COR-L47 (cell line): ENCODE data around the gene DLG2.

Experiments
- DNase-seq: peaks from one replicate; lab custom pipeline; 2025; lab: John Stamatoyannopoulos, UW

Gene DLG2

DNA sequence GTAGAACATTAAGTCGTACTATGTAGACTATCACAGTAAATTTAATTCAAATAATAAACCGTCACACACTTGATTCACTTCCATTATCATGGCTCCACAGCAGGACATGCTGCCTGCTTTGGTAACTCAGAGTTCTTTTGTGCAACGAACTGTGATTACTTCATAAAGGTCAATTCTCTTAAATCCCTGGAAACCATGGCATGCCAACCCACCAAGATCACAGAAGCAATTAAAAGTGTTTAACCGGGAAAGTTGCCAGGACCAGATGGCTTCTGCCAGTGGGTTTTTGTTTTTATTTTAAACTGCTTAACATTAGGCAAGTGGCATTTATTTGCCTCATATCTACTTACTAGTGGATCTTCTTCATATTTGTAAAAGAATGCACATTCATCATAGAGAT is 1162.1 kb downstream of the DLG2 start:
- DNase-seq = peak; percentile 90

DNA sequence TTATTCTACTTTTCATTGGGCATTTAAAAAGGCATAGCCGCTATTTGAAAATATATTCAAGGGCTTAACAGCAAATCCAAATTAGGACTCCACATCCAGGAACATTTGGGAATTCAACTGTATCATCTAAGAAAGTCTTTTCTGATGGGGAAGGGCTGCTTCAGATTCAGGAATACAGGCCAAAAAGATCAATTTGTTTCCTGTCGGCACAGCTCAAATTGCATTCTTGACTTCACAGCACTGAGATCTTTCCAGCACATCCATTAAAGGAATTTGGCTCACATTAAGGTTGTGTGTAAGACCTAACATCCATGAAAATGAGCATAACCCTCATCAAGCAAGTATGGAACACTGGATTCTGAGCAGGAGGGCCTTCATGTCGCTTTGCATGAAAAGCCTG is 1171.5 kb downstream of the DLG2 start:
- no peak for DNase-seq

DNA sequence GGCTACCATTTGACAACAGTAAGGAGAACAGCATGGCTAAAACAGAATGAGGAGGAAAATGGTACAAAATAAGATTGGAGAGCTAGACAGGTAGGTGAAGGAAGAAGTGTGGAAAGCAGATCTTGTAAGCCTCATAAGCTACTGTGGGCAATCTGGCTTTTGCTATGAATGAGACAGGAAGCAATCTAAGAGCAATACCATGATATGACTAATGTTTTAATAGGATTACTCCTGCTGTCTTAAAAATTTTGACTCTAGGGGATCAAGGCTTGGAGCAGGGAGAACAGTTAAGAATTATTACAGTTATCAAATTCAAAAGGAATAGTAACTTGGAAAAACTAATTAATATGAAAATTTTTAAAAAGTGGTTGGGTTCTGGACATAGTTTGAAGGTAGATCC is 1174.9 kb downstream of the DLG2 start:
- no peak for DNase-seq

DNA sequence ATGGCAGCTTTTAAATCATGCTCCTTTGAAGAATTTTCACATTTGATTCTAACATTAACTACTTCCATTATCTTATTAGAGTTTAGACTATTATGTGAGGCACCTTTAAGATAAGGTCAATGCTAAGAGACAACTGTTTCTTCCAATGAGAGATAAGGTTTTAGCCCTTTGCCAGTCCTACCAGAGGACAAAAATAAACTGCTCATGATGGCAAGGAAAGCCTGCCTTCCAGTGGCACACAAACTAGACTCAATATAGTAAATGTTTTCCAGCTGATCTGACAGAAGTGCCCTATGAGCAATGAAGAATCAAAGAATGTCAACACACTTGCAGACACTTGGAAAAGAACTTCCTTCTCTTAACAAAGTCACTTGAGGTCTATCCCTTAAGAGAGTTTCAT is 1188.6 kb downstream of the DLG2 start:
- no peak for DNase-seq

DNA sequence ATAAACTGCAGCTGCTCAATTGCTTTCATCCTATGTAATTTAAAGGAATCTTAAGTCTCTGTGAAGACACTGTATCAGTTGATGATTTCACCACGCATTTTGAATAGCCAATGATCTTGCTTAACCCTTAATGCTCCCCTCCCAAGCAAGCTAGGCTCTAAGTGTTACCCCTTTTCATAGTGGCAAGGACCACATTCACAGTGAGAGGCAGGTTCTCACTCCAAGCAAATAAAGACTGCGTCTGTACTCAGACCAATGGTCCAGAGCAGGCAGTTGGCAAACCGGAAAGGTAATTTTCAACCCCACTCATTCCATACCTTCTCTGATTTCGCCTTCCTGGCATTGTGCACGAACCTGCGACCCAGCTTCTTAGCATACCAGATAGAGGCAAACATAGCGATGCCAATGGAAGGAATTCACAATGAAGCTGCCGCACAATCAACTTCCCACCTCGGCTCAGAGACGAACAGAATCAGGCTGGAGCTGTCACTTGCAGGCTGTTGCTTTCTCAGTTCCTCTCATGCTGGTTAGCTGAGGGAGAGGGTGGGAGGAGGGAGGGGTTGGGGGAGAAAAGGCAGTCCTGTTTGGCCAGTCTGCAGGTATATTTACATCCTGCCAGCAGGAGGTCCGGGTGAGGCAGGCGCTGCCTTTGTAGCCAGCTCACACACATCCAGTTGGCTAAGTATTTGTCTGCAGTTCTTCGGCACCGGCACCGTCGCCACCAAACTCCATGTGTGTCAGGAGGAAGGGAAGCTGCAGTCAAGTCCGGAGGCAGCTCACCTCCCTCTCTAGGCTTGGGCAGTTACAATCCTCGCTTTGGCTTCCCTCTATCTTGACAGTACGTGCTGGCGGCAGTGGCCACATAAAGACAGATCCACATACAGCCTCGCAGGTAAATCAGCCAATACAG is 1189.8 kb downstream of the DLG2 start:
- DNase-seq = peak; percentile 85

DNA sequence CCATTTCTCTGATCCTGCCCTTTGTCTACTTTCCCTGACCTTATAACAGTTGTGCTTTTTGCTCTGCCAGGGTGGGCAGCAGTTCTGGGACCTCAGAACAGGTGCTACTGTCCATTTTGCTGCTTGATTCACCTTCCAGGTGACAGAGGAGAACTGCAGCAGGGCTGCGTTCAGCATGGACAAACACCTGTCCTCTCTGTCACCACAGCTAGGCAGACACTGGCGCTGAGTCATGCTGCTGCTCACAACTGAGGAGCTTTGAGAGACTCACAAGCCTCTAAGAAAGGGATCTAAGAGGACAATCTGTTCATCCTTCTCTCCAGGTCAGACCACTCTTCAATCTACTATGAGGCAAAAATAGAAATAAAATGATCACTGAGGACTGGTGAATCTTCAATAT is 1196.5 kb downstream of the DLG2 start:
- peak; percentile 2 for DNase-seq

DNA sequence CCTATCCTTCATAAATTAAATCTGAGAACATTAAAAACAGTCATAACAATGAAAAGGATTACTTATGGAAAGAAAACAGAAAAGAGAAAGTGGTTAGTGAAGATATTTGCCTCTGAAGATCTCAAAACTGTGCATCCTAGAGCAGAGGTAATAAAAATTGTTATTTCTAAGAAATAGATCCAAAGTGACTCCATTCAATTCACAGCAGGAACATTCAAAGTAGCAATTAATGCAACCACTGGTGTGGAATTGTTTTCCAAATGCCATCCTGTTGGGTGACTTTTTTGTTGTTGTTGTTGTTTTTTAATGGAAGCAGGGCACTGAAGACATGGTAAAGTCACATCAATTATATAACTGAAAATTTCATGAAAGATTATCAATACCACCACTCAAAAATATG is 1201.5 kb downstream of the DLG2 start:
- DNase-seq = no peak

DNA sequence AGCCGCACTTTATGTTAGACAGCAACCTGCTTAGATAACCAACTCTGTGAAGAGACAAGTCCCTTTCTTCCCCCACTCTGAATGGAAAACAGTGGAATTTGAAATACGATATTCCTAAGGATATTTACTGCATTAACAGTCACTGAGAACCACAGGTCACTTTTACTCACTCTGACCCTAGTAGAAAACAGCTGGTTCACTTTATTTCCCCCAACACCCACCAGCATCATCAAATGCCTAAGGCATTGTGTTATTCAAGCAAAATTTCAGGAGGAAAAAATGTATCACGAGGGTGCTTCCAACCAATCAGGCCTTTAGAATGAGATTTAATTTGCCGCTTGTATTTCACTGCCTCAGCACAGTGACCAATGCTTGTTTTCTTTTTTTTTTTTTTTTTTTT is 1206.9 kb downstream of the DLG2 start:
- DNase-seq = peak; percentile 3

DNA sequence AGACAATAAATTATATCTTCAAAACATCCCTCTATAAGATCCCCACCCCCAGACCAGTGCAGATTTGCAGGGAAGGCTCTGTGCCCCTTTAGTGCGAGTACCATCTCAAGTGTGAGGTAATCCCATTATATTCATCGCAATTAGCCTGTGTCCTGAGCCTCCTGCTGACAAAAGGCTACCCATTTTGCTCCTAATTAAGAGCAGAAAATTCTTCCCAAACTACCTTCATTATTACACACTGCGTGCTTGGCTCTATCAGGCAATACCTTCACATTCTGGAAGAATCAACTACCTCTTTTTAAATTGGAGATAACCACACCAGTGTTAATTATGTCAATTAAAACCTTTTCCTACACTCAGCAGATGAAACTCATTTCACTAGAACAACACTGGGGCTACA is 1207.5 kb downstream of the DLG2 start:
- DNase-seq = peak; percentile 54

DNA sequence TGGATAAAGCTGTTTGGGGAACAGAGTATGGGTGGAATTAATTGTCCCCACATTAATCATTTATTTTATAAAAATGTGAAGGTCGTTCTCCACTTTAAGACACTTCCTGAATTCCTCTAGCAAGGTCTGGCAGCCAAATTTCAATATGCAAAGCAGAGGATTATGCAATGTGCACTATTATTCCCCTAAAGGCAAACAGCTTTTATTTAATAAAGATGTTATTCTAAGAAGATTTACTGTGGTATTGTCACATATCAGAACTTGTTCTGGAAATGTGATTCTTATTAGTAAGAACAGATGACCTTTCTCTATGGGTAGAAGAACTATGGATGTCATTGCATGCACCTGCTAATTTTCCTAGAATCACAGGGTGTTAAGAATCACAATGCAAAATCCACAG is 1212.2 kb downstream of the DLG2 start:
- no peak for DNase-seq

DNA sequence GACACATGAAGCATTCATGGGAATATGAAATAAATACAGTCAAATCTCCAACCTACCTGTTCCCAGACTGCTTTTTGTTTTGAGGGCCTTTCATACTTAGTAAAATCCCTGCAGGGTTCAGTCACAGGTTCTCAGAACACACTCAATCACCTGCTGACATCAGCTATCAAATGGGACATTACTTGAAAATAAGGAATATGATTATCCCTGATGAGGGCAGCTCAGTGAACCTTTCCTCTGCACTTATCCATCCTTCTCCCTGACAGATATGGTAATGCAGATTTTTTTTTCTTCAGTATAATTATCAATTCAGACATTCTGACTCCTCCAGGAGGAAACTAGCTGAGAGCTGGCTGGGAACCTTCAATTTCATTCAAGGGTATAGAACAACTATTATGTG is 1213.6 kb downstream of the DLG2 start:
- no peak for DNase-seq

DNA sequence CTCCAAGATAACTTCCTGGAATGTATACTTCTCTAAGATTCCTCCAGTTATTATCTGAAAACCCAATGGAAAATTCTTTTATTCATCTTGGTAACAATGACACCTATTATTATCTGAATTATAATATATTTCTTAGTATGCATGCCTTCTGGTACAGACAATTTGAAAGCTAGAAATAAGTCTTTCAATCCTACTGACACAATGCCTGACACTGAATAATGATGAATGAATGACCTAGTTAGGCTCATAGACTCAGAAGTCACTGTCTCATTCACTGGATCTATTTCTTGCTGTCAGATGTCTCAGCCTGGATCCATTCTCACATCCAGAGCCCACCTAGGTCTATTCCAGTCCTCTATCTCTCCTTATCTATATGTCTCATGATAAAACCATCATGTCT is 1214.3 kb downstream of the DLG2 start:
- no peak for DNase-seq

DNA sequence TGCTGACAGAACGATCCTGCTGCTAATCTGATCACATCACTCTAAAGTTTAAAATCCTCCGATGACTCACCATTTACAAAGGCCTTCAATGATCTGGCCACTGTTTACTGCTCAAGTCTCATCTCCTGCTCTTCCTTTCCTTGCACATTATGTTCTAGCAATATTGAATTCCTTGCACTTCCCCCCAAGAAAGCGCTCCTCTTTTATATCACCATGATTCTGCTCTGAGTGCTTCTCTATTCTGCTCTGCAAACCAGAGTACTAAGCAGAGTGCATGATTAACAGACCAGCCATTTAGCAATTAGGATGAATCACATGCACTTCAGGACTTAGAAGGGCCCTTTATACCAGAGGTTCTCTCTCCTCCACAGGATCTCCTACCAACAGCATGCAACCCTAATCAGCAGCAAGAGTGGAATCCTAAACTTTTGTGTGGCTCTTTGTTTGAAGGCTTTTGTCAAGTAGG is 1218.2 kb downstream of the DLG2 start:
- no peak for DNase-seq

DNA sequence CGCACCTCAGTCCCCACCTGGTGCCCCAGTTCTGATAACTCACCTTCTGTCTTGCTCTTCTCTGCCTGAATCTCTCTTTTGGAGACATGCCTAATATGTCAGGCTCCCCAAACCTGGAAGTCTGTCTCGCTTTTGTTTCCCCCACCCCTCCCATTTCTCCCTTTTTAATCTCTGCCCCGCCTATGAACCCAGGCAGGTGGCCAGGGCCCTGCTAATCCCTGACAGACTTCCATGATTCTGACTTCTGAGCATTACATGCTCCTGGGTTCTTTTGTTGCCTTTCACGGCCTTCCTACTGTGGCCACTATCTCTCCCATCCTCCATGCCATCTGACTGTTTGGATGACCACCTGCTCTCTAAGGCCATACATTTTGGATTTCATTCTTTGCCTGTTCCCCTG is 1220.1 kb downstream of the DLG2 start:
- DNase-seq = no peak

DNA sequence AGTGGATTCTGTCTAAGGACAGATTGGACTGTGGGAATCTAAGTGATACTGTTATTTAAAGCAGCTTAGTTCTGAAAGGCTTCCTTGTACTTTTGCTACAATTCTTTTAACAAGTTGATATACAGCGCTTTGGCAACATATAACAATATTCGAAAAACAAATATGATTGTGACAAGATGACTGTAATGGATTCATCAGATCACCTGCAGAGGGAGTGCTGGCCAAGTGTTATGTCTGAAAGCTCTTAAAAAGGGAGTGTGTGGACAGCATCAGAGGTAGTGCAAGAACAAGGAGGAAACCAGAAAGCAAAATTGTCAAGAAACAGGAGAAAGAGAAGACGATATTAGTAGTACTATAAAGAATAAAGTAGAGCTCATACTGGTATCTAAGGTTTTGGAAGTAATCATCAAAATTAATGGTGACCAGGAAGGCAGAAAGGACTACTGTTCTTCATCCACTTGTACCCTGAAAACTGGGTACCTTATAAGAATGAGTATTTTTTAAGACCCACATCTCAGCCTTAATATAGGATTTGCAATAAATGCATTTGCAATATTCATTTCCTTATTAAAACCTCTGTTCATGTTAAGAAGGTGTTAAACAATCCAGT is 1229.0 kb downstream of the DLG2 start:
- DNase-seq = peak; percentile 43

DNA sequence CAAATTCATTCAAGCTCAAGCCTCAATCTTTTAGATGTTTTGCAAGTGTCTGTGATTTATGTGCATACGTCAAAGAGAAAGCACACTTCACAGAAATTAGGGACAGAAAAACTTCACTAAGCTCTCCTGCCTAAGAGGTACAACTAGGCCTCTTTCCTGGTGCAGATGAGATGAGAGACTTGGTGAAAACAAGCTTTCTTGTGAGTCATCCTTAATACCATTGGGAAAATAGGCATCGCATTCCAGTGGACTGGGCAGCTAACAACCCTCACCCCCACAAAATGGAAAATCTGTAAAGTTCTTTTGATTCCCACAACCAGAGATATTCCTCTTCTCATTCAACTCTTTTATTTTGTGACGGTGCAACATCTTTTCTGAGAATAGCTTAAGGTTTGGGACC is 1230.6 kb downstream of the DLG2 start:
- DNase-seq = no peak

DNA sequence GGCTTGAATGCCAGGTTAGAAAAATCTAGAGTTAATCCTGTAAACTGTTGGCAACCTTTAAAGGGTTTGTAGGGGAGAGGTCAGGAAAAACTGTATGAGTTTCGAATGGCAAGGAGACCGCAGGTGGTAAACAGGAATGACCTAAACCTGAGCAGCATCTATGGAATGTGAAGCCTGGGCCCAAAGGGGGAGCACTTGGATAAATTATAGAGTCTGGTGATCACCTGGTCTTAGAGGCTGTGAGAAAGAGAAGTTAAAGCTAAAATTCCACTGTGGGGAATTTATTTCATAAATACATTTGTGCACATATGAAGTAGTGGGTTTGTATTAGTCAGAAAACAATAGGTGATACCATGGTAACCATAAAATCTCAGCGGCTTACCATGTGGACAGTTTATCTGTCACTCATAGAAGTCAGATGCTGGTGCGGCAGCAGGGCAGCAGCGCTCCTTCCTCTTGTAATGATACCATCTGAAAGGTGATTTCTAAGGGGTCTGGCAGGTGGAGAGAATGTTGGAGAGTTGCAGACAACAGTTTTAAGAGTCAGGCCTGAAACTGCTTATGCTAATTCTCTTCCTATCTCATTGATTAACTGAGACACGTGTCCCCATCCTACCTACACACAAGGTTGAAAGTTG is 1236.6 kb downstream of the DLG2 start:
- peak; percentile 46 for DNase-seq

DNA sequence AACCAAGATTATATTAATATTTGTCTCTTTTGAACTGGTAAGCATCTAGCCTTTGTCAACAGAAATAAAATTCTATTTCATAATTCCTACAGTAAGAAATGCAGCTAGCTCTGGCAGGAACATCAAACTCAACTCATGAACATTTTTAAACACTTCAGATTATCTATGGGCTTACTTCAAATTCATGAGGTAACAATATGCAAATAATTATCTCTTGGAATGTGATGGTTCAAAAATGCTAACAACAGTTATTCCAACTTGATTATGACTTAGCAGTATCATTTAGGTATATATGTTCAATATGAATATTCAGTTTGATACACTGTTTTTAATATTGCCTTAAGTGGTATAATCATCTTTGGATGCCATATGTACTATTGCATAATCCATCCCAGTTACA is 1237.4 kb downstream of the DLG2 start:
- DNase-seq = no peak

DNA sequence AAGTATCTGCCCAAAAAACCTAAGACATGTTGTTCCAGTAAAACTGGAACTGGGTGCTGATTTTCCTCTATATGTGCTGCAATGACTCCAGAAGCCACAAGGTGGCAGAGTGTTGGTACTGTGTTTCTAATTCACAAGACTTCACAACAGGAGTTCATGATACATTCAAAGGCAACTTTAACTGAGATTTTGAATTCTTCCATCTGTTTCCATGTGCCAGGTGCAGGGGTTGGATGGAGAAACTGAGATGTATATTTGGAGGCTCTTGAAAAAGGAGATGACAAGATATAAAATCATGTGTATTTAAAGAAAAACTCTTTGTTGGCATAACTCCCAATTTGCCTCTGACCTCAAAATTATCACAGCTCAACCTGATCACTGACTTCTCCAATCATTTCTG is 1242.4 kb downstream of the DLG2 start:
- peak; percentile 33 for DNase-seq

DNA sequence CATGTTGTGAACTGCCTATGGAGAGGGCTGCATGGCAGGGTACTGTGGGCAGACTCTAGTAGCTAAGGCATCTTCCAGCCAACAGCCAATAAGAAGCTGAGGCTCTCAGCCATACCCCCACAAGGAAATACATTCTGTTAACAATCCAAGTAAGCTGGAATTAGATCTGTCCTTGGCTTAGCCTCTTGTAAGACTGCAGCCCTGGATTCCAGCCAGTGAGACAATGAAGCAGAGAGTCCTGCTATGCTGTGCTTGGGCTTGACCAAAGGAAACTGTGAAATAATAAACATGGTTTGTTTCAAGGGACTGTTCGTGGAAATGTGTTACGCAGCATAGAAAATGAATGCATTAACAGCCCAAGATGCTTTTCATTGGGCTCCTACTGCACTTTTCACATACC is 1243.6 kb downstream of the DLG2 start:
- DNase-seq = no peak

DNA sequence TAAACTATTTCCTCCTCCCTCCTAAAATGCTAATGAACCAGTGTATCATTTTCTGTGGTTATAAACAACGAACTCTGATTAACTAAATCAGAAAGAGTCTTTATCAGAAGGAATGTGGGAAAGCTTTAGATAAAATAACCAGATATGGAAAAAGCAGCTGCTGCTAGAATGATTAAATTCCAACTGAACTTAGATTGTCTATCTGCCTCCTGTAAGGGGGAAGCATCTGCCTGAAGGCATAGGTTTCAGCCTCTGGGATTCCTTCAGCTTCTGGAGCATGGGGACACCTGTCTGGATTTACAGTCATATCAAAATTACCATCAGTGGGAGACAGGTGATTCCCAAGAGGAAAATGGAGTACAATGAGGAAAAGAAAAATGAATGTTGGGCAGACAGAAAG is 1245.5 kb downstream of the DLG2 start:
- no peak for DNase-seq

DNA sequence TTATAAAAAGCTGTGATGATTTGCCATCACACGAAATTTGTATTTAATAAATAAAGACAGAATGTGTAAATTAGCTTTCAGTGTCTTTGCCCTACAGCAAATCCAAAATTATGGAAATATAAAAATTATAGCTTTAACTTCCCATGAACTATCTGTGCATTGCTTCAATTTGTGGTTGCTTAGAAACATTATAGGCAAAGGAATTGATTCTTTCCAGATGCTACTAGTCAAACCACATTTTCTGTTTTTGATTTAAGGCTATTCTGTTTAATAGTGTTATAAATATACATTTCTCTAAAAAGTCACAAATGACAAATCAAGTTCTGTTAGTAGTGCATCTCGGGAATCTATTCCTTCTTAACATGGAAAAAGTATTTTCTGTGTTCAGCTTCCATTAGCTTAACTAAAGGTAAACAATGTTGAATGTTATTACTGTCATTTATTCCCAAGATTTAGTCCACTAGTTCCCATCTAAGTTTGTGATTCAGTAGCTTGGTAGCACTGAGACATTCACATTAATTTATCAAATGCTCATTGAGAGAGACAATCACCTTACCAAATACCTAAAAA is 1254.7 kb downstream of the DLG2 start:
- no peak for DNase-seq

DNA sequence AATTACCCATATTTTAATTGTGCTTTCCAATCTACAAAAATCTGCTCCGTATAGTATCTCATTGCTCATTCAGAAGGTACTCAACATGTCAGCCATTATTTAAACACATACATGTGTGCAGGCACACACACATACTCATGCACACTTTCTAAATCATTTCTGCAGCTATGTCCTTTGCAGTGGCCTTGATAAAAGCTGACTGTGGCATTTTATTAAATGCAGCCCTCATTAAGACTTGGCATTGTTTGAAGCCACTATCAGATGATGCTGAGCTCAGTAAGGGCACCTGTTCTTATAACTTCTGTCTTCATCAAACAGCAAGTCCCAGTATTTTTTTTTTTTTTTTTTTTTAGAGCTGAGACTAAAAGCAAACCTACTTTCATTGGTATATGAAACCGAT is 1269.1 kb downstream of the DLG2 start:
- DNase-seq = no peak
